UCSD-AML1 (cell line): Measurements from ENCODE around the gene XAF1.
A peak's percentile ranks its signal among the peaks of the same experiment; 100 is the strongest.
"Not testable (repeated sequence)": the region's sequence is repeated elsewhere in the genome, so short reads cannot be mapped to it uniquely, and the experiment has no call there.

Source experiments
- DNase-seq: peaks from one replicate; lab custom pipeline; 2025; ENCODE audit not compliant: unreplicated experiment; lab: John Stamatoyannopoulos, UW

Gene XAF1

GRCh38 chr17:6755731-6756184 is at the start of gene XAF1:
XAF1 (plus strand) TSS chr17:6756046; CDS start chr17:6756079, 33 bp downstream.
- DNase-seq, result peak; percentile 62

GRCh38 chr17:6706499-6706898 is 49.3 kb upstream of the XAF1 start:
- DNase-seq, result no peak

- DNase-seq, result no peak
Measured at GRCh38 chr17:6706996-6707395, 48.9 kb upstream of the XAF1 start.

- DNase-seq, result no peak
Measured at GRCh38 chr17:6708357-6708961, 47.4 kb upstream of the XAF1 start.

- no peak for DNase-seq
Measured at GRCh38 chr17:6710317-6710716, 45.5 kb upstream of the XAF1 start.

GRCh38 chr17:6711081-6711674 is 44.7 kb upstream of the XAF1 start:
- DNase-seq, result no peak

GRCh38 chr17:6711681-6712057 is 44.2 kb upstream of the XAF1 start:
- no peak for DNase-seq

- DNase-seq, result no peak
Measured at GRCh38 chr17:6712058-6712853, 43.6 kb upstream of the XAF1 start.

GRCh38 chr17:6712854-6713129 is 43.1 kb upstream of the XAF1 start:
- no peak for DNase-seq

- peak; percentile 30 for DNase-seq
Measured at GRCh38 chr17:6713130-6713917, 42.5 kb upstream of the XAF1 start, which contains the start of gene SLC13A5. SLC13A5 (minus strand) TSS chr17:6713369; CDS start chr17:6713333, 36 bp downstream.

- DNase-seq, result no peak
Measured at GRCh38 chr17:6713918-6714271, 42.0 kb upstream of the XAF1 start.

- DNase-seq, result no peak
Measured at GRCh38 chr17:6714315-6714874, 41.5 kb upstream of the XAF1 start.

GRCh38 chr17:6716736-6717135 is 39.1 kb upstream of the XAF1 start:
- DNase-seq, result no peak

GRCh38 chr17:6721744-6722143 is 34.1 kb upstream of the XAF1 start:
- no peak for DNase-seq

- no peak for DNase-seq
Measured at GRCh38 chr17:6724009-6724408, 31.8 kb upstream of the XAF1 start.

- no peak for DNase-seq
Measured at GRCh38 chr17:6729531-6729930, 26.3 kb upstream of the XAF1 start.

- DNase-seq, result not testable (repeated sequence)
Measured at GRCh38 chr17:6746665-6747064, 9.2 kb upstream of the XAF1 start.

GRCh38 chr17:6748617-6749016 is 7.2 kb upstream of the XAF1 start:
- no peak for DNase-seq

- peak; percentile 18 for DNase-seq
Measured at GRCh38 chr17:6749519-6749918, 6.3 kb upstream of the XAF1 start.

- DNase-seq, result peak; percentile 64
Measured at GRCh38 chr17:6752068-6752909, 3.6 kb upstream of the XAF1 start.
